KMS-11 (cell line): ENCODE results near the gene NHSL1.

Experiments
- H2AFZ ChIP-seq: fragments of 200-600 bp; sonication (generic); 2 replicates; pipeline ENCODE4 v1.6.1; 2016; ENCODE audit warnings: antibody characterized with exemption, mixed run types, low read depth
- H3K27ac ChIP-seq: fragments of 200-600 bp; sonication (generic); 2 replicates; pipeline ENCODE4 v1.6.1; 2016; ENCODE audit warnings: mild to moderate bottlenecking, mixed run types
- H3K27me3 ChIP-seq: fragments of 200-600 bp; sonication (generic); 2 replicates; pipeline ENCODE4 v1.6.1; 2017; ENCODE audit warnings: mild to moderate bottlenecking, low read depth, mixed run types, moderate library complexity; ENCODE audit not compliant: insufficient read depth
- H3K36me3 ChIP-seq: fragments of 200-600 bp; sonication (generic); 2 replicates; pipeline ENCODE4 v1.6.1; 2017; ENCODE audit warnings: mild to moderate bottlenecking, mixed run types; ENCODE audit not compliant: insufficient read depth
- H3K4me1 ChIP-seq: fragments of 200-600 bp; sonication (generic); 2 replicates; pipeline ENCODE4 v1.6.1; 2016; ENCODE audit warnings: mild to moderate bottlenecking, low read depth, mixed run types; ENCODE audit not compliant: poor library complexity, severe bottlenecking
- H3K4me2 ChIP-seq: fragments of 200-600 bp; sonication (generic); 2 replicates; pipeline ENCODE4 v1.7.0; 2016; ENCODE audit warnings: mild to moderate bottlenecking, mixed run types
- H3K4me3 ChIP-seq: fragments of 200-600 bp; sonication (generic); IDR thresholded peaks from 2 replicates; pipeline ENCODE4 v1.6.1; 2017; ENCODE audit warnings: low read depth, low read length, mixed read lengths; ENCODE audit not compliant: insufficient read depth
- H3K79me2 ChIP-seq: fragments of 200-600 bp; sonication (generic); 2 replicates; pipeline ENCODE4 v1.6.1; 2016; ENCODE audit warnings: low read depth, mixed run types; ENCODE audit not compliant: insufficient read depth
- H3K9ac ChIP-seq: fragments of 200-600 bp; sonication (generic); 2 replicates; pipeline ENCODE4 v1.6.1; 2016; ENCODE audit warnings: mild to moderate bottlenecking, mixed run types
- H4K20me1 ChIP-seq: fragments of 200-600 bp; sonication (generic); 2 replicates; pipeline ENCODE4 v1.6.1; 2016; ENCODE audit warnings: mild to moderate bottlenecking, mixed run types; ENCODE audit not compliant: insufficient read depth
- CTCF ChIP-seq: fragments of 200-600 bp; sonication (generic); conservative IDR thresholded peaks from 2 replicates; pipeline ENCODE4 v1.6.1; 2017; ENCODE audit warnings: low read depth, mild to moderate bottlenecking, antibody characterized with exemption, low read length, moderate library complexity, mixed read lengths

Gene NHSL1

GRCh38 chr6:138485005-138485545 lies 14.2 kb downstream of the NHSL1 start:
- H3K4me2 ChIP-seq: no peak overlapping the region
- no peaks in the 10 kb centered on the region for H3K27me3 ChIP-seq
- H3K9ac ChIP-seq: no peak overlapping the region
- H3K4me3 ChIP-seq: no peak overlapping the region
- H3K27ac ChIP-seq: no peak overlapping the region
- no peak for TF ChIP-seq CTCF
- H3K79me2 ChIP-seq: no peaks in the 10 kb centered on the region
- no peak overlapping the region for H2AFZ ChIP-seq
- H3K36me3 ChIP-seq: no peaks in the 10 kb centered on the region
- no peaks in the 10 kb centered on the region for H3K4me1 ChIP-seq
- no peaks in the 10 kb centered on the region for H4K20me1 ChIP-seq

- H2AFZ ChIP-seq: no peak overlapping the region
- H4K20me1 ChIP-seq: no peaks in the 10 kb centered on the region
- H3K79me2 ChIP-seq: no peaks in the 10 kb centered on the region
- TF ChIP-seq CTCF: no peak
- H3K27me3 ChIP-seq: no peaks in the 10 kb centered on the region
- no peak overlapping the region for H3K4me3 ChIP-seq
- H3K36me3 ChIP-seq: no peaks in the 10 kb centered on the region
- no peak overlapping the region for H3K27ac ChIP-seq
- no peaks in the 10 kb centered on the region for H3K4me1 ChIP-seq
- H3K4me2 ChIP-seq: no peak overlapping the region
- H3K9ac ChIP-seq: no peak overlapping the region
These were observed 15.1 kb downstream of the NHSL1 start for GRCh38 chr6:138484018-138484731.

DNA sequence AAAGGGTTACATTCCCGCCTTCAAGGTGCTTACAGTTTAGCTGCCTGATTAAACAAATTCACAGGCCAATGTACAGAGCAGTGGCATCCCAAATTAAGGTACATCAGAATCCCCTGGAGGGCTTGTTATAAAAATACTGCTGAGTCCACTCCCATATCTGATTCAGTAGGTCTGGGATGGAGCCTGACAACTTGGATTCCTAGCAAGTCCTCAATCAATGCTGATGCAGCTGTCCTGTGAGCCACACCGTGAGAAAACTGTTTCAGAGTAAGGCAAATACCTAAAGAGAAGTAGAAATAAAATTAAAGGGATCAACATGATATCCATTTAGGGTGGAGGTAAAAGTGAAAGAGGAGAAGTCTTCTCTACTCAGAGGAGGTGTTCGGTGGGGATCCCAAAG lies 16.5 kb downstream of the NHSL1 start:
- Histone ChIP-seq H3K4me3 (no peak overlapping the region), H3K36me3 (no peaks in the 10 kb centered on the region), H2AFZ (no peak overlapping the region), H4K20me1 (no peaks in the 10 kb centered on the region), H3K4me1 (no peaks in the 10 kb centered on the region), H3K79me2 (no peaks in the 10 kb centered on the region), H3K9ac (no peak overlapping the region), H3K27ac (no peak overlapping the region), H3K27me3 (no peaks in the 10 kb centered on the region), H3K4me2 (no peak overlapping the region)
- TF ChIP-seq CTCF: no peak

- TF ChIP-seq CTCF: no peak
- Histone ChIP-seq H2AFZ (no peak overlapping the region), H3K27me3 (no peaks in the 10 kb centered on the region), H4K20me1 (no peaks in the 10 kb centered on the region), H3K27ac (no peak overlapping the region), H3K36me3 (no peaks in the 10 kb centered on the region), H3K79me2 (no peaks in the 10 kb centered on the region), H3K4me3 (no peak overlapping the region), H3K9ac (no peak overlapping the region), H3K4me2 (no peak overlapping the region), H3K4me1 (no peaks in the 10 kb centered on the region)
These were observed 18.9 kb downstream of the NHSL1 start for GRCh38 chr6:138480279-138480949.
